Measurements from ENCODE around the gene ETV3L. TPM values are rescaled to one million over a fixed set of nuclear protein-coding genes. Genes with fewer than 3 reads are reported as not detected.

ETV3L gene
- total RNA-seq (2022; extraction: Qiagen RNA extraction), result not detected in 5 replicates

GRCh38 chr1:157099633-157100009, at the start of gene ETV3L:
TSS of gene ETV3L (minus strand) at chr1:157099808. CDS start at chr1:157099523, 285 bp downstream.

GRCh38 chr1:157138220-157139051, 38.8 kb upstream of the ETV3L start, which contains the start of gene ETV3:
TSS of gene ETV3 (minus strand) at chr1:157138395. CDS start at chr1:157136352, 2,043 bp downstream.

GRCh38 chr1:157045250-157046218, 54.1 kb downstream of the ETV3L start, which contains the start of gene ARHGEF11:
TSS of gene ARHGEF11 (minus strand) at chr1:157045742. CDS start at chr1:157044330, 1,412 bp downstream.

Other genes with a start within 250 kb of the ETV3L start
- gene INSRR, start 240.7 kb downstream of the ETV3L start, total RNA-seq (2022; extraction: Qiagen RNA extraction), result 0.01 TPM in 1 of 5 replicates, not detected in the others
- 0.06 to 0.15 TPM (median 0.12 TPM) in 5 replicates for gene NTRK1, start 238.9 kb downstream of the ETV3L start, total RNA-seq (2022; extraction: Qiagen RNA extraction)
- gene PEAR1, start 206.1 kb downstream of the ETV3L start, total RNA-seq (2022; extraction: Qiagen RNA extraction), result 7.8 to 11.1 TPM (median 9.9 TPM) in 5 replicates
- gene LRRC71, start 179.2 kb downstream of the ETV3L start, total RNA-seq (2022; extraction: Qiagen RNA extraction), result 0.07 to 0.21 TPM (median 0.13 TPM) in 5 replicates
- 17.4 to 20.3 TPM (median 18.8 TPM) in 5 replicates for gene ARHGEF11, start 54.1 kb downstream of the ETV3L start, total RNA-seq (2022; extraction: Qiagen RNA extraction)
- 8.4 to 12.4 TPM (median 10.0 TPM) in 5 replicates for gene ETV3, start 38.6 kb upstream of the ETV3L start, total RNA-seq (2022; extraction: Qiagen RNA extraction)